ENCODE results near the gene UBQLN4.
"Not testable (repeated sequence)": the region's sequence is repeated elsewhere in the genome, so short reads cannot be mapped to it uniquely, and the experiment has no call there.

The UBQLN4 gene

DNA sequence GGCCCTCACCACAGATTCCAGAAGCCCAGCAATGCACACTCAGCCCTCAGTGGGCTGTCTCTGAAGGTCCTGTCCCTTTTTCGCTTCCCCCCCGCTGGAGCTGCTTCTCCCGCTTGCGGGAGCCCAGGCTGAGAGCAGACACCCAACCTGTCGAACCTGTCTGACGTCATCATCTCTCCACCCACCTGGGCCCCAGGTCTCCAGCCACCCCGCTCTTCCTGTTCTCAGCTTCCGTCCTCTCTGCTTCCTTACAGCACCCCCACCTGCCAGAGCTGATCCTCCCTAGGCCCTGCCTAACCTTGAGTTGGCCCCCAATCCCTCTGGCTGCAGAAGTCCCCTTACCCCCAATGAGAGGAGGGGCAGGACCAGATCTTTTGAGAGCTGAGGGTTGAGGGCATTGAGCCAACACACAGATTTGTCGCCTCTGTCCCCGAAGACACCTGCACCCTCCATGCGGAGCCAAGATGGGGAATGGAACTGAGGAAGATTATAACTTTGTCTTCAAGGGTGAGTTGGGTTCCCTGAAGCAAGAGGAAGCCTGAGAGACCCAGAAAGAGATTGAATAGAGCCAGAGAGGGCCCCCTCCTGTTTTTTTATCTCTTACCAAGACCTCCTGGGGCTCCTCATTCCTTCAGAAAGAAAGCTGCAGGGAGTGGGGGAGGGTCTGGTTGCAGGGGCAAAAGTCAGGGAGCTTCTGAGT, 7.5 kb upstream of the UBQLN4 start, which contains the start of gene RAB25:
RAB25 (plus strand) TSS at position 224 of the 700 bp plus-strand sequence; CDS start at position 465, 241 bp downstream.
- no peak for DNase-seq (ENCODE audit: low spot score)
- Mint-ChIP-seq H3K36me3 (ENCODE audit: low read depth) (peaks cover 4% of the 10 kb centered on the region), H3K4me1 (ENCODE audit: low read depth) (peaks cover 11% of the 10 kb centered on the region), H3K9me3 (no peaks in the 10 kb centered on the region), H3K4me3 (no peak within 1 kb of the TSS), H3K27me3 (ENCODE audit: low read depth) (no peaks in the 10 kb centered on the region), H3K27ac (no peak within 1 kb of the TSS)

DNA sequence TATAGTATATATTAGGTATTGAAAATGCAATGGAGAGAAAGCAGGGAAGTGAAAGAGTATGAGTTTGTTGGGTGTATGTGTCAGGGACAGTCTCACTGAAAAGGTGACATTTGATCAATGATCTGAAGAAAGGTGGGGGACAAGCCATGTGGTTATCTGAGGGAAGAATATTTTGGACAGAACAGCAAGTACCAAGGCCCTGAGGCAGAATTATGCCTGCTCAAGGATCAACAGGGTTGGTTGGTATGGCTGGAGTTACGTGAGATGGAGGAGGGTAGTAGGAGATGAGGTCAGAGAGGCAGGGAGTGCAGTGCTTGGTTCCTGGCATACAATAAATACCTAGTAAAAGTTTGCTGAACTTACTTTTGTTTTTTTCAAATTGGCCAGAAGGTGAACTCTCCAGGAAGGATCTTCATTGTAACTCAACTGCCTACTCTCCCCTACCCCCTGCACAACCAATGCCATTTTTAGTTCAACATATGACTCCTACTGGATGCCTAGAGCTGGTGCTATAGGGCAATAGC, 2.8 kb upstream of the UBQLN4 start:
- peaks cover 4% of the 10 kb centered on the region for H3K36me3 Mint-ChIP-seq (ENCODE audit: low read depth)
- H3K27ac Mint-ChIP-seq, result no peak overlapping the region
- H3K9me3 Mint-ChIP-seq, result no peaks in the 10 kb centered on the region
- no peak for DNase-seq (ENCODE audit: low spot score)
- H3K4me1 Mint-ChIP-seq (ENCODE audit: low read depth), result peaks cover 23% of the 10 kb centered on the region
- H3K27me3 Mint-ChIP-seq (ENCODE audit: low read depth), result no peaks in the 10 kb centered on the region
- H3K4me3 Mint-ChIP-seq, result peak overlapping the region; percentile 25

DNA sequence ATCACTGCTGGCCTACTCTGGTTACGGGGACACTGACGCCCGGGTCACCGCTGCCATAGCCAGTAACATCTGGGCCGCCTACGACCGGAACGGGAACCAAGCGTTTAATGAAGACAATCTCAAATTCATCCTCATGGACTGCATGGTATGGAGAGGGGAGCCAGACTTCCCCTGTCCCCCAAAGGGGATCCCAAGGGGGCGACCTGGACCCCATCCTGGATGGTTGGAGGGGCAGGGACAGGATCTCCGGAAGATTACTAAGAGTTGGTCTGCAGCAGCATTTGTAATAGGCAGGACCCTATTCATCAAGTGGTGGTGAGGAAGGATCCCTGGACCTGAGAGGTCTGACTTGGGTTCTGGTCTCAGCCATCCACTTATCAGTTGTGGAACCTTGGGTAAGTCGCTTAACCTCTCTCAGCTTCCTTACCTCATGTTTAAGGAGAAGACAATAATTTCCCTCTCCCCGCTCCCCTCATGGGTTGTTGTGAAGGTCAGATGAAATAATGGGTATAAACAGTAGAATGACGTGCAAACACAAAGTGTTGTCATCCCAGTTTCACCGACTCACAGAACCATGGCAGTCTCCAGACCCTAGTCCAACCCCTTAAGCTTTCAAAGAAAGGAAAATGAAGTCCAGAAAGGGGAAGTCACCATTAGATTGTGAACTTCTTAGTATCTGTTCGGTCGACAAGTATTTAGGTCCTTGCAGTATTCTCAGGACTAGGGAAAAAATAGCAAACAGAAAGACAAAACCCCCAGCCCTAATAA, 1.9 kb upstream of the UBQLN4 start:
- Mint-ChIP-seq H3K4me1 (ENCODE audit: low read depth) (peaks cover 23% of the 10 kb centered on the region), H3K27ac (peak overlapping the region; percentile 20), H3K4me3 (peak overlapping the region; percentile 85), H3K36me3 (ENCODE audit: low read depth) (peaks cover 4% of the 10 kb centered on the region), H3K27me3 (ENCODE audit: low read depth) (no peaks in the 10 kb centered on the region), H3K9me3 (no peaks in the 10 kb centered on the region)
- DNase-seq (ENCODE audit: low spot score), result no peak

DNA sequence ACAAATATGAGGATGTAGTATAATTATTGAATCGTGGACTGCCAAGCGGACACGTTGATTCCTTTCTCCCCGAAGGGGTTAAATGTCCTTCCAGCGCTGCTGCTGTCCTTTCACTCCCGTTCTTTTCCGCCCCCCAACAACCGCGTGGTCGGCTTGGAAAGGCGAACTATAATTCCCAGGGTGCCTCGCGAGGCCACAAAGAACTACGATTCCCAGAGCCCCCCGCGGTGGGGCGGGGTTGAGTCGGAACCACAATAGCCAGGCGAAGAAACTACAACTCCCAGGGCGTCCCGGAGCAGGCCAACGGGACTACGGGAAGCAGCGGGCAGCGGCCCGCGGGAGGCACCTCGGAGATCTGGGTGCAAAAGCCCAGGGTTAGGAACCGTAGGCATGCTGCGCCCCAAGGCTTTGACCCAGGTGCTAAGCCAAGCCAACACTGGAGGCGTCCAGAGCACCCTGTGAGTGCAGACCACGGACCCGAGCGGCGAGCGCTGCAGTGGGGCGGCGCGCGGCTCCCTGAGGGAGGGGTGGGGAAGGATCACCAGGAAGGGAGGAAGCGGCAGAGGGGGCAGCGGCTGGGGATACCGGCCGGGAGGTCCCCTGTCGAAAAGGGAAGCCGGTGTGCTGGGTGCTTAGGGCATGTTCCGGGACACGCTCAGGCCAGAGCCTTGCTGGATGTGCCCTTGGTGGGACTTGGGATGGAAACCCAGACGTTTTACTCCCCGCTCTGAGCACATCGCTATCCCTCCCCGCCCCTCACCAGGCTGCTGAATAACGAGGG, 1.1 kb upstream of the UBQLN4 start, which contains the start of gene LAMTOR2:
LAMTOR2 (plus strand) TSS at position 283 of the 781 bp plus-strand sequence; CDS start at position 391, 108 bp downstream.
- H3K9me3 Mint-ChIP-seq, result no peaks in the 10 kb centered on the region
- peaks cover 23% of the 10 kb centered on the region for H3K4me1 Mint-ChIP-seq (ENCODE audit: low read depth)
- DNase-seq (ENCODE audit: low spot score), result peak; percentile 97
- peak within 1 kb of the TSS; percentile 98 for H3K4me3 Mint-ChIP-seq
- H3K36me3 Mint-ChIP-seq (ENCODE audit: low read depth), result peaks cover 7% of the 10 kb centered on the region
- peak within 1 kb of the TSS; percentile 89 for H3K27ac Mint-ChIP-seq
- H3K27me3 Mint-ChIP-seq (ENCODE audit: low read depth), result no peaks in the 10 kb centered on the region

DNA sequence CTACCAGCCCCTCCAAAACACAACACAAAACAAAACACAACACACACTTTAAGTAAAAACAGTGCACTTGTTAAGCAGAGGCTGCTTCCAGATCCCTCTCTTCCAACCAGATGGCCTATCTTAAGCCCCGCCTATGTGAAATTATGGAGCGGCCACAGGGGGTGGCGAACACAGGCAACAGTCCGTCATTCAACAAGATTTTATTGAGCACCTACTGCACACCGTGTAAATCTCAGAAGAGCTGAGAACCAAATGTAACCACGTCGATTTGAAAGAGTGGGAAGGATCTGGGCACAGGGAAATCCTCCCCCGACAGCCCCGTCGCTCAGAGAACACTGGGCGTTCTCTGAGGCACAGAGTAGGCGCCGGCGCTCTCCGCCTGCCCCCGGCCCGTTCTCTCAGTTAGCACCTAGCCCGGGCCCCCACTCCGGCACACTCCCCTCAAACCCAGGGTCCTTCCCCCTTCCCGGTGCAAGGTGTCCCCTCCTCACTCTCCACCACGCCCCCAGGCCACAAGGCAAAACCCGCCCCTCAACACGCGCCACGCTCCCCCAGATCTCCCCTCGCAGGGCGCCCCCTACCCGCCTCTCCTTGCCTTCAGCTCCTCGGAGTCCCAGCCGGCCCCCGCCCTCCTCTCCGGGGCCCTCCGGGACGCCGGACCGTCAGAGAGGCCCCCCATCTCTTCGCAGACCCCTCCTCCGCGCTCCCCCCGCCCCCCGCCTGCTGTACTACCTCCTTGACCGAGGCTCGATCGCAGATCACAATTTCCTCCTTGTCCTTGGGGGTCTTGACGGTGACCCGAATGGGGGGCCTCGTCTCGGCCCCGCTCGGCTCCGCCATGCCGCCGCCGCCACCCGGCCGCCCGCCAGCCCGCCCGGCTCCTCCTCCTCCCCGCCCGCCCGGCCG, 483 bp downstream of the UBQLN4 start:
- Mint-ChIP-seq H3K36me3 (ENCODE audit: low read depth) (peaks cover 16% of the 10 kb centered on the region), H3K4me3 (peak overlapping the region; percentile 98), H3K9me3 (no peaks in the 10 kb centered on the region), H3K27ac (peak overlapping the region; percentile 91), H3K4me1 (ENCODE audit: low read depth) (peaks cover 23% of the 10 kb centered on the region), H3K27me3 (ENCODE audit: low read depth) (no peaks in the 10 kb centered on the region)
- peak; percentile 64 for DNase-seq (ENCODE audit: low spot score)

DNA sequence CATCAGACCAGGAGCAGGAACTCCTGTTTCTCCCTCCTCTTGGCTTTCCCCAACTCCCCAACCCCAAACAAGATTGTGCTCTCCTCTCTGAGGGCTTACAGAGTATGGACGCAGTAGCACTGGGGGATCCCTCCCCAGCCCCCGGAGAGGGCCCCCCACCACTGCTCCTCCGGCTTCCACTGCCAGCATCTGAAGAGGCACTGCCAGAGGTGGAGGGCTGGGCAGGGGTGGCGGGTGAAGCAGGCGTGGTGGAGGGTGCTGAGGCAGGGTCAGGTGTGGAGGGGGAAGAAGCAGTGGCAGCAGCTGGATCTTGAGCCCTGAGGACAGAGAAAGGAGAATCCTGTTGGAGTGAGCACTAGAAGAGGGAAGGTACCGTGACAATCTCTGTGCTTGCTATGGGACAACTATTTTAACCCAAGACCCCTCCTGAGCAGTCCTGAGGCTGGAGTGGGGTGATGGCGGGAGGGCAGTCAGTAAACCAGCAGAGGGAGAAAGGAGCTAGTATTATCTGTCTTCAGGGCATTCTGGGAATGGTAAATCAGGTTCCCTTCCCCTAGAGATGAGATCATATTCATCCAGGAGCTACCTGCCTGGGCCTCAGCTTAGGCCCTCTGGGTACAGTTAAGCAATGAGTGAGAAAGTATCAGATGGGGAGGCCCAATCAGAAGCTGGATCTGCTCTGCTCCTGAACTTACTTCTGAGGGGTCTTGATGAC, 2.4 kb downstream of the UBQLN4 start:
- Mint-ChIP-seq H3K4me3 (no peak overlapping the region), H3K27me3 (ENCODE audit: low read depth) (no peaks in the 10 kb centered on the region), H3K36me3 (ENCODE audit: low read depth) (peaks cover 14% of the 10 kb centered on the region), H3K27ac (no peak overlapping the region), H3K4me1 (ENCODE audit: low read depth) (peaks cover 18% of the 10 kb centered on the region), H3K9me3 (no peaks in the 10 kb centered on the region)
- no peak for DNase-seq (ENCODE audit: low spot score)

DNA sequence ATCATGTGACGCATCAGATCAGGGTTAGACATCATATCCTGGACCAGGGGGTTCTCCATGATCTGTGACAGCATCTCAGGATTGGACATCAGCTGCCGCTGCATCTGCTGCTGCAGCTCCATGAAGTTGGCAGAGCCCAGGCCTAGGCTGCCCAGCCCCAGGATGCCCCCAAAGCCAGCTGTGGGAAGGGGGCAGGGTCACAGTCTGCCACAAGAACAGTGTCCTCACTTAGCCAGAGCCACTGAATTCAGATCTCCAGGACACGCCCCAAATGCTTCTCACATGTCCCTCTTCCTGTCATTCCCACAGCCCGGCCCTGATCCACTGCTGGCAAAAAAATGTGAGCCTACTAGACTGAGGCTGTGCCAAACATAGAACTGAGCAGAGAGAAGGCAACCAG, 3.2 kb downstream of the UBQLN4 start:
- no peaks in the 10 kb centered on the region for H3K9me3 Mint-ChIP-seq
- no peak overlapping the region for H3K4me3 Mint-ChIP-seq
- no peak overlapping the region for H3K27ac Mint-ChIP-seq
- peaks cover 16% of the 10 kb centered on the region for H3K36me3 Mint-ChIP-seq (ENCODE audit: low read depth)
- H3K4me1 Mint-ChIP-seq (ENCODE audit: low read depth), result peaks cover 15% of the 10 kb centered on the region
- H3K27me3 Mint-ChIP-seq (ENCODE audit: low read depth), result no peaks in the 10 kb centered on the region
- DNase-seq (ENCODE audit: low spot score), result no peak

DNA sequence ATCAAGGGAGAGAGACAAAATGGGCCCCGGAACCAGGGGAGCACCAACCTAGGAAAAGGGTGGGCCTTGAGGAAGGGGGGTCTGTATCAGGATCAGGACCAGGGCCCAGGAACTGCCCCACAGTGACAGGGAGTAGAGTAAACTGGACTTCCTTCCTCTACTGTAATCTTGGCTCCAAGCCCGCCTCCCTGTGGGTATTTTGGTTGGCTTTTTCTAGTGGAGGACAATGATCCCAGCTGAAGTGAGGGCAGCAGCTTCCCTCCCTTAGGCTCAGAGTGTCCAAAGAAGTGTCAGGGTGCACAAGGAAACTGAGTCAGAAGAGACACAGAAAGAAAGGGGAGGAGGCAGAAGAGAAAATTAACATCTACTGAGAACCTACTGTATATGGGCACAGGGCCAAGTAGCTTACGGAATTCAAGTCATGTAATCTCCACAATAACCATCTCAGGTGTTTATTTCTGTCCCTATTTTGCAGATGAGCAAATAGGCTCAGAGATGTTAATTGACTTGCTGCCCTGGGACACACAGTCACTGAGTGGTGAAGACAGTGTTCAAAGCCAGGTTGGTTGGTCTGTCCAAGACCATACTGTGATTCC, 4.8 kb downstream of the UBQLN4 start:
- Mint-ChIP-seq H3K4me3 (no peak overlapping the region), H3K36me3 (ENCODE audit: low read depth) (peaks cover 18% of the 10 kb centered on the region), H3K27ac (no peak overlapping the region), H3K27me3 (ENCODE audit: low read depth) (no peaks in the 10 kb centered on the region), H3K4me1 (ENCODE audit: low read depth) (peaks cover 23% of the 10 kb centered on the region), H3K9me3 (no peaks in the 10 kb centered on the region)
- no peak for DNase-seq (ENCODE audit: low spot score)

DNA sequence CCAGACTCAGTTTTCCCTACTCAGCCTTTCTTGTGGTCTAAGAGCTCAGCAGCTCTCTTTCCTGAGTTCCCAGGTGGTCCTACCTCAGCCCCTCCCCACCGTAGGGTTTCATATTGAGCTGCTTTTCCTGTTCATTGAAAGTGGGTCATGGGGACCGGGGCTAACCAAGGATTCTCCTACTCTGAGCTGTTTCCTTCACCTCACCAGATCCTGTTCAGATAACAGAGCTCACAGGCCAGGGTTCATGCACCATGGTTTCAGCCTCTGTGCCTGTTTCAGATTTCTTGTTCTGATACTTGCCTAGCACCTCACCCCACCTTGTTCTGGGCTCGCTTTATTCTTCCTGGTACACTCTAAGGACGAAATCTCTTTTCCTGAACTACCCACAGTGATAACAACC, 8.5 kb downstream of the UBQLN4 start:
- H3K27ac Mint-ChIP-seq, result peak overlapping the region; percentile 32
- H3K36me3 Mint-ChIP-seq (ENCODE audit: low read depth), result peaks cover 24% of the 10 kb centered on the region
- H3K4me1 Mint-ChIP-seq (ENCODE audit: low read depth), result peaks cover 12% of the 10 kb centered on the region
- peak overlapping the region; percentile 39 for H3K4me3 Mint-ChIP-seq
- H3K27me3 Mint-ChIP-seq (ENCODE audit: low read depth), result no peaks in the 10 kb centered on the region
- DNase-seq (ENCODE audit: low spot score), result peak; percentile 41
- H3K9me3 Mint-ChIP-seq, result no peaks in the 10 kb centered on the region

DNA sequence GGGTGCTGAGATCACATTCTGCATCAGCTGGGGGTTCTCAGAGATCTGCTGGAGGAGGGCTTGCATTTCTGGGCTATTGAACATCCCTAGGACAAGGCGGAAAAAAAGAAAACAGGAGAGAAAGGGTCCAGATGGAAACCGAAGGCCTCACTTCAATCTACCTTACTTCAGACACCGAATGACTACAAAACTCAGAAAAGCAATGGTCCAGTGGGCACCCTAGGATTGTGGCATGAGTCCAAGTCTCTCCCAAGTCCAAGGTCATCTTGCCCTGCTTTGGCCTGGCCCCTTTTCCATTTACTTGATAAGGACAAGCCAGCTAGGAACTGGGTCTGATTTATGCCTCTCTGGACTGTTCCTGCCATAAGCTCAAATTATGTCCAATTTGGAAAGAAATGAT, 10.8 kb downstream of the UBQLN4 start:
- H3K27ac Mint-ChIP-seq, result no peak overlapping the region
- H3K4me3 Mint-ChIP-seq, result no peak overlapping the region
- no peaks in the 10 kb centered on the region for H3K9me3 Mint-ChIP-seq
- peaks cover 10% of the 10 kb centered on the region for H3K36me3 Mint-ChIP-seq (ENCODE audit: low read depth)
- H3K4me1 Mint-ChIP-seq (ENCODE audit: low read depth), result peaks cover 12% of the 10 kb centered on the region
- no peak for DNase-seq (ENCODE audit: low spot score)
- no peaks in the 10 kb centered on the region for H3K27me3 Mint-ChIP-seq (ENCODE audit: low read depth)

DNA sequence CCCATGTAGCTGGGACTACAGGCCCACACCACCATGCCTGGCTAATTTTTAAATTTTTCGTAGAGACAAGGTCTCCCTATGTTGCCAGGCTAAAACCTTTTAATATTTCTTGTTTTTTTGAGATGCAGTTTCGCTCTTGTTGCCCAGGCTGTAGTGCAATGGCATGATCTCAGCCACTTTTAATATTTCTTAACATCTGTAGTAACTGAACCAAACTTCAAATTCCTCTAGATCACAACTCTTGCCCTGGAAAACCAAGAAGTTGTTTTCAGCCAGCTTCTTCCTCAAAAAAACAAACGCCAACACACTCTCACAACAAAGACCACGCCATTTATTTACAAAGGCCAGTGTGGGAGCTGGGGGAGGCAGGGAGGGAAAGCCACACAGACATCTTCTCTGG, 18.6 kb downstream of the UBQLN4 start:
- not testable (repeated sequence) for H3K4me1 Mint-ChIP-seq (ENCODE audit: low read depth); H3K27ac Mint-ChIP-seq; H3K9me3 Mint-ChIP-seq; H3K27me3 Mint-ChIP-seq (ENCODE audit: low read depth); DNase-seq (ENCODE audit: low spot score); H3K36me3 Mint-ChIP-seq (ENCODE audit: low read depth); H3K4me3 Mint-ChIP-seq

DNA sequence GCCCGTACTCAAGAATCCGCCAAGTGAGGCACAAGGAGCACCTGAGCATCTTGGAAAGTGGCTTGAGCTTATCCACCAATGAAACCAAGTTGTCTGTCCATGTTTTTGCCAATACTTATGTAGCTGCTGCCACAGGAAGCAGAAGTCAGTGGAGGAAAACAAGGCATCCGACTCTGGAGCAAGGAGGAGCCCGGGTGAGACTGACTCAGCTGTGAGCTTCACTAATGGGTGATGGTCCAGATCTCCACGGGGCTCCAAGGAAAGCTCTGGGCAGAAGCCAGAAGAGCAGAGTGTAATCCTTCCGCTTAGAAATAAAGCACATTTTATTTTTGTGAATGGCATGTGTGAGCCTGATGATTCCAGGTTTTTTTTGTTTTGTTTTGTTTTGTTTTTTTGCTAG, 20.6 kb downstream of the UBQLN4 start:
- Mint-ChIP-seq H3K9me3 (no peaks in the 10 kb centered on the region), H3K4me3 (no peak overlapping the region), H3K27ac (no peak overlapping the region), H3K36me3 (ENCODE audit: low read depth) (peaks cover 5% of the 10 kb centered on the region), H3K27me3 (ENCODE audit: low read depth) (no peaks in the 10 kb centered on the region), H3K4me1 (ENCODE audit: low read depth) (peaks cover 3% of the 10 kb centered on the region)
- no peak for DNase-seq (ENCODE audit: low spot score)

Data from T-helper 2 cell treated with Interferon-gamma antibody and Interleukin-4, amounts not matched to agents 5 μg/mL and 100 μg/mL, for 36 hours (primary cell).